Kidney (tissue), 14 donors: ENCODE measurements around the gene SNX12. TPM values are rescaled to one million over a fixed set of nuclear protein-coding genes. Genes with fewer than 3 reads are reported as not detected.

ENCODE experiments used
- DNase-seq, 5 donors: peaks; one replicate each; pipeline ENCODE4 v3.0.0-alpha.2; 2013 to 2020
- FAIRE-seq: peaks from 2 replicates; lab custom pipeline; 2012; peaks lifted over from hg19 to GRCh38; lab: Jason Lieb, UNC
- H3K27ac ChIP-seq, 2 donors: one replicate each; pipeline ENCODE4 v1.7.0; 2013; ENCODE audit warnings: low read depth in 2 of 2, low read length in 2 of 2, inconsistent platforms in 1 of 2
- H3K27me3 ChIP-seq: one replicate; pipeline ENCODE4 v1.7.1; 2013; ENCODE audit warnings: low read length, inconsistent platforms; ENCODE audit not compliant: control insufficient read depth, insufficient read depth
- H3K36me3 ChIP-seq, 3 donors: one replicate each; pipeline versions ENCODE4 v1.7.0 to v1.7.1; 2013; ENCODE audit warnings: low read length in 3 of 3, control low read depth in 1 of 3, inconsistent platforms in 1 of 3; ENCODE audit not compliant: insufficient read depth in 3 of 3, control insufficient read depth in 2 of 3
- H3K4me1 ChIP-seq, 3 donors: one replicate each; pipeline versions ENCODE4 v1.7.0 to v1.7.1; 2013; ENCODE audit warnings: low read length in 3 of 3, inconsistent platforms in 1 of 3, low read depth in 1 of 3; ENCODE audit not compliant: control insufficient read depth in 2 of 3, insufficient read depth in 2 of 3
- H3K4me3 ChIP-seq, 3 donors: one replicate each; pipeline versions ENCODE4 v1.7.0 to v1.8.1; 2013; ENCODE audit warnings: low read length in 3 of 3, control low read depth in 1 of 3, inconsistent platforms in 1 of 3
- H3K9ac ChIP-seq, 3 donors: one replicate each; pipeline versions ENCODE4 v1.7.0 to v1.7.1; 2013; ENCODE audit warnings: low read length in 3 of 3, control low read depth in 1 of 3, inconsistent platforms in 1 of 3
- H3K9me3 ChIP-seq, 3 donors: one replicate each; pipeline versions ENCODE4 v1.7.0 to v1.7.1; 2013; ENCODE audit warnings: low read length in 3 of 3, control low read depth in 1 of 3, inconsistent platforms in 1 of 3; ENCODE audit not compliant: control insufficient read depth in 2 of 3, insufficient read depth in 1 of 3
- CTCF ChIP-seq: IDR thresholded peaks from 3 replicates; pipeline ENCODE4 v1.5.1; 2012; ENCODE audit warnings: mild to moderate bottlenecking, moderate library complexity, borderline replicate concordance; ENCODE audit not compliant: insufficient read depth; ENCODE audit errors: extremely low read depth
- intact Hi-C: fragments of 100-400 bp; cut with DNase I; formaldehyde crosslinking; loops from one replicate; pipeline ENCODE4 v1.11.1; 2022
- polyA plus RNA-seq: library from polyadenylated mRNA; stranded (reverse); fragments of 350-450 nt; fragmentation: Illumina TruSeq; extraction: RNeasy Lipid Tissue Mini Kit (QIAGEN cat#74804); gene quantifications from one replicate; pipeline ENCODE4 v1.2.3, GENCODE V29; 2014; ENCODE audit warnings: low read depth, low replicate concordance; ENCODE audit not compliant: insufficient read depth
- total RNA-seq: library from RNA; stranded (reverse); fragmentation: NEBNext Ultra II Directional; extraction: Animal tissue kit (Norgen Biotek cat#: 25700); gene quantifications from one replicate; pipeline ENCODE4 v1.2.1, GENCODE V29; 2021
- donor health status: control.
- donor health status: control.
- donor health status: control.
- donor health status: control.
- donor health status: control.
- donor health status: DM: yes; HTN: yes; CAD: no.
- donor health status: Normal renal cell carcinoma (clear cell type).

The SNX12 gene
- total and polyA plus RNA-seq, 2 donors from 2014 or later = 48.9 to 70.1 TPM

- Histone ChIP-seq H3K9me3 (no peaks in the 10 kb centered on the region), H3K4me1 (no peaks in the 10 kb centered on the region), H3K4me3 (no peak overlapping the region), H3K27me3 (no peaks in the 10 kb centered on the region), H3K36me3 (no peaks in the 10 kb centered on the region), H3K27ac (no peak overlapping the region), H3K9ac (no peak overlapping the region)
- intact Hi-C loops = no loop called here
- DNase-seq = no peak
- no peak for FAIRE-seq
- no peak for TF ChIP-seq CTCF
Observed at GRCh38 chrX:71107245-71107644, 39.1 kb upstream of the SNX12 start.

- intact Hi-C loops = no loop called here
- no peak within 1 kb of the TSS for H3K9ac ChIP-seq
- TF ChIP-seq CTCF = no peak
- H3K9me3 ChIP-seq = no peaks in the 10 kb centered on the region
- no peak within 1 kb of the TSS for H3K4me3 ChIP-seq
- no peaks in the 10 kb centered on the region for H3K27me3 ChIP-seq
- no peak for DNase-seq
- H3K36me3 ChIP-seq = no peaks in the 10 kb centered on the region
- no peaks in the 10 kb centered on the region for H3K4me1 ChIP-seq
- FAIRE-seq = no peak
- H3K27ac ChIP-seq = no peak within 1 kb of the TSS
Observed at GRCh38 chrX:71106427-71106826, 38.3 kb upstream of the SNX12 start, which contains the start of gene CXorf65. Gene CXorf65, minus strand, starts transcription at chrX:71106740. Its CDS starts 184 bp downstream, at chrX:71106556.

- Histone ChIP-seq H3K36me3 (no peaks in the 10 kb centered on the region), H3K9ac (no peak overlapping the region), H3K27ac (no peak overlapping the region), H3K4me1 (no peaks in the 10 kb centered on the region), H3K4me3 (no peak overlapping the region), H3K27me3 (no peaks in the 10 kb centered on the region), H3K9me3 (no peaks in the 10 kb centered on the region)
- no peak for TF ChIP-seq CTCF
- FAIRE-seq (no peak), DNase-seq (no peak)
- intact Hi-C loops = no loop called here
Observed at GRCh38 chrX:71105628-71106027, 37.5 kb upstream of the SNX12 start.
